ENCODE measurements around the gene FHAD1. TPM values are rescaled to one million over a fixed set of nuclear protein-coding genes. Genes with fewer than 3 reads are reported as not detected.
A peak's percentile ranks its signal among the peaks of the same experiment; 100 is the strongest.

Gene FHAD1
- total RNA-seq, 1 donor from 2014 or later = not detected

DNA sequence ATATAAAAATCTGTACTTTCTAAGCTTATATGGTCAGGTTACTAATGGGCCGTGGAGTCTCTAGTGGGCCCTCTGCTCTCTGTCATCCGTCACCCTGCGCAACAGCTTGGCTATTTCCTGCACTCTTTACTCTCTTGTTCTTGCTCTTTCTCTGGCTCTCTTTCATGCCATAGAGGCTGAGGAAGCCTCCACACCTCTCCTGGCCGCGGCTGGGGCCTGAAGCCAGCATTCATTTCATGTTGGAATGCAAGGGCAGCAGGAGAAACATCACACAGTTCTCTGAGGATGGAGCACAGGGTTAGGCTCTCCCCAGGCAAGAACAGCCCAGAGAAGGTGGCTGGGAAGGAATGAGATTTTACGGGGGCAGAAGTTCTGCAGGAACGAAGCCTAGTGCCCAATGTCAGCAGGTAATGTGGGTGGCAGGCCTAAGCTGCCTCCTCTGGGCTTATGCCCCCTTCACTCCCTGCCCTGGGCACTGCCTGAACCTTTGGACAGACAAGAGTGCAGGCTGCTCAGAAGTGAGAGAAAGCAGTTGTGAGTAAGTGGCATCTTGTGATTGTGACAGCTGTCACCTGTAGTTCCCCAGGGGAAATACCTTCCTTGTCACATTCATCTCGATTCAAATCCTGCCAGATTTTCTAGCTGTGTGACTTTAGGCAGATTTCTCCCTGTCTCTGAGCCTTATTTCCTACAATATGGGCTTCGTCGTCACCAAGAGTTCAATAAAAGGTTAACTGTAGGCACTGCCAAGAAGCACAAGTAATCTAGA is 3.6 kb upstream of the FHAD1 start:
- intact Hi-C loops (cut with DNase I) = no loop called here
- DNase-seq = no peak
- ATAC-seq (ENCODE audit: poor library complexity) = no peak

DNA sequence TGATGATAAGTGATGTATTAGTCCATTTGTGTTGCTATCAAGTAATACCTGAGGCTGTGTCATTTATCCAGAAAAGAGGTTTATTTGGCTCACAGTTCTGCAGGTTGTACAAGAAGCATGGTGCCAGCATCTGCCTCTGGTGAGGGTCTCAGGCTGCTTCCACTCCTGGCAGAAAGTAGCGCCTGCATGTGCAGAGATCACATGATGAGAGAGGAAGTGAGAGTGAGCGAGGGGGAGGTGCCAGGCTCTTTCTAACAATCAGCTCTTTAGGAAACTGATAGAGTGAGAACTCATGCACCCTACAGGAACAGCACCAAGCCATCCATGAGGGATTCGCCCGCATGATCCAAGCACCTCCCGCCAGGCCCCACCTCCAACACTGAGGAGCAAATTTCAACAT is 2.2 kb upstream of the FHAD1 start:
- intact Hi-C loops (cut with DNase I) = no loop called here
- DNase-seq (no peak), ATAC-seq (ENCODE audit: poor library complexity) (no peak)

DNA sequence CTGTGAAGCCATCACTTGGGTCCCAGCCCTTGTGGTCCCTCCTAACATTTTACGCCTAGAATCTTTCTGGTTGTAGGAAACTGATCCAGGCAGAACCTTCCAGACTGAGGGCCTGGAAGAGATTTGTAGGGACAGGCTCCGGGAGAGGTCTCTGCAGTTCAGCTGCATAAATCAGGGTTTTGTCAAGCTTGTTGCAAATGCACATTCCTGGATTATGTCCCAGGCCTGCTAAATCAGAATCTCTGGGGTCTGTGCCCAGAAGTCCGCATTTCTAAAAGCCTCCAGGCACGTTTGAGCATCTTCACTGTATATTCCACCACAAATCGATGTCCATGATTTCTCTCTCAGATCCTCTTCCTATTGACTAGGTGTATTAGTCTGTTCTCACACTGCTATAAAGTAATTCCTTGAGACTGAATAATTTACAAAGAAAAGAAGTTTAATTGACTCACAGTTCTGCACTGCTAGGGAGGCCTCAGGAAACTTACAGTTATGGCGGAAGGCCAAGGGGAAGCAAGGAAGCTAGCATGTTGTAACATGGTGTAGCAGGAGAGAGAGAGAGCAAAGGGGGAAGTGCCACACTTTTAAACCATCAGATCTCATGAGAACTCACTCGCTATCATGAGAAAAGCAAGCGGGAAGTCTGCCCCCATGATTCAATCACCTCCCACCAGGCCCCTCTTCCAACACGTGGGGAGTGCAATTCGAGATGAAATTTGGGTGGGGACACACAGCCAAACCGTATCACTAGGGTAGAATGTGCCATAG is 1.2 kb upstream of the FHAD1 start:
- DNase-seq (no peak), ATAC-seq (ENCODE audit: poor library complexity) (peak; percentile 71)
- intact Hi-C loops (cut with DNase I) = no loop called here

DNA sequence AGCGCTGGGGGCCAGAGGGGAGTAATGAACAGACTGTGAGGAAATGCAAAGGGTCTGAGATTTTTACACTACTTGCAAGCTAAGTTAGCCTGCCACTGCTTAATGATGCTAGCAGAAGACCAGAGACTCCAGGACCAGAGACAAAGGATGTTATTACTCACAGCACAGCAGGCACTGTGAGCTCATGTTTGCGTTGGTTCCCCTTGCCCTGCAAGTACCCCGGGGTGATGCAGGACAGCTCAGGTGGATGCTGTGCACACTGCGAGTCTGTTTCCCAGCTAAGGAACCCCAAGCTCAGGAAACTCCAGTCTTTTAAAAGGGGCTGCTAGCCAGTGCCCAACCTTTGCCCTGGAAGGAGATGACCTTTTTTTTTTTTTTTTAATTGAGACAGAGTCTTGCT is 1.2 kb downstream of the FHAD1 start:
- ATAC-seq (ENCODE audit: poor library complexity) = no peak
- no peak for DNase-seq
- intact Hi-C loops (cut with DNase I) = no loop called here

DNA sequence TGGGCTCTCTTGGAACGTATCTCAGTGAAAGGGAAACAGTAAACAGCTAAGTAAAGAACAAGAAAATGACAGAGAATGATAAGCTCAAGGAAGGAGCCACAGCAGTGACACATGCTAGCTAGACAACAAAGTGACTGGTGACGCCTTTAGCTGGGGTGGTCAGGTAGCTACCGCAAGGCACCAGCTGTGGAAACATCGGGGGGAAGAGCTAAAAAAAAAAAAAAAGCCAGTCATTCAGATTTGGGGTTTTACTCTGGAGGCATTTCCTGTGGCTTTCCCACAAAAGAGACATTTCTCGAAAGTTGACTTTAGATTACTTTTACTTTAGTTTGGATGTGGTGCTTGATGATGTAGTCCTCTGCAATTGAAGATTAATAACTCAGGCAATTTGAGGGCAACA is 2.1 kb downstream of the FHAD1 start:
- DNase-seq (no peak), ATAC-seq (ENCODE audit: poor library complexity) (no peak)
- intact Hi-C loops (cut with DNase I) = no loop called here

DNA sequence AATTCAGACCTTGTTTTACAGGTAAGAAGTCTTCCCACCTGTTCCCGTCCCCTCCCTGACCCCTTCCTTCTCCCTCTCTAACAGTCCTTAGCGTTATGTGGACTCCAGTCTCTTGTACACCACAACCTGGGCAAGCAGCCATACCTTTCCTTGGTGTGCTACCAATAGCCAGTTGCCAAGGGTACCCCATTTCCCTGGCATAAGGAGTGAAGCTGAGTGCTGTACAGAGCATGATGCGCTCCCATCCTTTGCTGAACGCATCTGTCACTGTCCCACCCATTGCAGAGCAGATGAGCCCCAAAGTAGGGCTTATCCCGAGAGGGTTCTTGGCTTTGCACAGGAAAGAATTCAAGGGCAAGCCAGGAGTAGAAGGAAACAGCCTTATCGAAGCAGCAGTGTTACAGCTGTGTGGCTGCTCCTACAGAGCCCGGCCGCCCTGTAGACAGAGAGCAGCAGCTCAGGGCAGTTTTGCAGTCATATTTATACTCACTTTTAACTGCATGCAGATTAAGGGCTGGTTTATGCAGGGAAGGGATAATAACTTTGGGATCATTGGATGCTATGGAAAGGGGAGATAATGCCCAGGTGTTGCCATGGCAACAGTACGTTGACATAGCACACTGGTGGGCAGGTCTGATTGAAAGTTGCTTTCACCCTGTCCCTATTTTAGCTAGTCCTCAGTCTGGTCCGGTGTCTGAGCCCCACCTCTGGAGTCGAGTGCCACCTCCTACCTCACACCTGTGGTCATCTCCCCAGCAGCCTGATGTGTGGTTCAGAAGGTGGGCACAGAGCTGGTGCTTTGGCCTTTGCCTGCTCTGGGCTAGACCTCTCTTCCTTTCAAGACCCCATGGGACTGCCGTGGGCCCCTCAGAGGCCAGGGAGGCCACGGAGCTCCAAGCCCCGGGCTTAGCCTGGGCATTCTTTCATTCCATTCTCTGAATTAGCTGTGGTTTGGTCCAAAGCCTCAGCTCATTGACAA is 5.1 kb downstream of the FHAD1 start:
- DNase-seq (no peak), ATAC-seq (ENCODE audit: poor library complexity) (no peak)
- intact Hi-C loops (cut with DNase I) = no loop called here

DNA sequence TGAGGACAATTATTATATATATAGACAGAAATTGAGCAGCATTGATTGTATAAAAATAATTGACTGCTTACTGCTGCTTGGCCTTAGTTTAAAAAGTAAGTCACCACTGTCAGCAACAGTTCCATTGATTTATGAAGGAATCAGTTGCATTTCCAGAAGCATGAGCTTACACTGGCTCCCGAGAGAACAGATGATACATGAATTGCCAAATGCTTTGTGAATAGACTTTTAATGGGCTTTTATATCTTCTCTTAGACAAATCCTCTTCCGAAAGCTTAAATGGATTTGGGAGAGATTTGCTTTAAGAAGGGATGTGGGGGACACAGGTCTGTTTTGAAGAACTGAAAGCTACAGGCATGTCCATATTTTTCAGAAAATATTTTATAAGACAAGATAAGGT is 7.5 kb downstream of the FHAD1 start:
- ATAC-seq (ENCODE audit: poor library complexity) (no peak), DNase-seq (no peak)
- intact Hi-C loops (cut with DNase I) = no loop called here

DNA sequence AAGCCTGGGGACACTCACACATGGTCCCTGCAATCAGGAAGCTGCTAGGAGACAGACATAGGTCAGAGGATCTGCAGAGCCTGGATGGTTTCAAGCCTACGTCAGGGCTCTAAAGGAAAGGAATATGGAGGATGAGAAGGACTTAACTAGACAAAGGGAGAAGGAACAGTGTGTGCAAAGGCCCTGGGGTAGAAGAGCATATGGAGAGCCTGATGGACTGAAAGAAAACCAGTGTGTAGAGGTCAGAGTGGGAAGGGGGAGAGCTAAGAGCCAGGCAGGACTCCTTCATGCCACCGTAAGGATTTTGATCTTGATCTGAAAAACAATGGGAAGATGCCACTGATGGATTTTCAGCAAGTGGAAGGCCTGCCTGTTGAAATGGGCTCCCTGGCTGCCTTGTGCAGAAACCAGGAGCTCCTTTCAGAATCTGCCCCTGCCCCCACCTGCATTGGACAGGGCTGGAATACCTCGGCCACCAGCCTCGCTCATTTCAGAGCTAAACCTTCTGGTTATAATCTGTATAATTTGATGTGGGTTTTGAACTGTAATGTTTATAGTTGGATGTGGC is 8.6 kb downstream of the FHAD1 start:
- no peak for DNase-seq
- intact Hi-C loops (cut with DNase I) = no loop called here

DNA sequence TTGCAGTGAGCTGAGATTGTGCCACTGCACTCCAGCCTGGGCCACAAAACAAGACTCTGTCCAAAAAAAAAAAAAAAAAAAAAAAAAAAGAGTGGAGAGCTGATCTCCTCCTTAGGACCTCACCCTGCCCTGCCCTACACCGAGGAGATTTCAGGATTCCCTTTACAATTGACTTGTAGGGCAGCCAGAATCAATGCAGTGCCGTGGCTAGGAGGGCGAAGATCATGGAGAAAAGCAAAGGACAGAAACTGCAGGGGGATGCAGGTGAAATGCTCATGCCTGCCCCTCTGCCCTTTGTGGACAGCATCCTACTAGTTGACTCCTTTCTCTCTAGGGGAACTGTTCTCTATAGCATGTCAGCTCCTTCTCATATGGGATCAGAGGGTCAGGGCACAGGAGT is 9.6 kb downstream of the FHAD1 start:
- DNase-seq (no peak), ATAC-seq (ENCODE audit: poor library complexity) (no peak)
- intact Hi-C loops (cut with DNase I) = no loop called here

More for the DNA sequence above, 8.6 kb downstream of the FHAD1 start:
- ATAC-seq (ENCODE audit: poor library complexity) = no peak

DNA sequence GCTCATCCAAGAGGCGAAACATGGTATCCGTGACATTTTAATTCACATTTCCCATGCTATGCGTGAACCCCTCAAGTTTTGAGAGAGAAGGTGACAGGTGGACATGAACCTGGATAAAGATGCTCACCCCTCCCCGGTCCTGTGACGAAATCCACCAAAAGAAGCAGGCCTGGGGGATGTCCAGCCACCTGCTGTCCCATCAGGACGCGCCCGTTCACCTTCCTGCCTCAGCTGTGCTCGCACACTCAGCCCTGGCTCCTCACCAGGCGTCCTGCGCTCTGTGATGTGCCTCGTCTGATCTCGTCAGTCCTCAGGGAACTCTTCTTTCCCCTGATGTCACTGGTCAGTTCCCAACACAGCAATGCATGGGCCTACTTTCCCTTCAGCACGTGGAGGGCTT is 10.3 kb downstream of the FHAD1 start:
- intact Hi-C loops (cut with DNase I) = no loop called here
- no peak for ATAC-seq (ENCODE audit: poor library complexity)
- no peak for DNase-seq

DNA sequence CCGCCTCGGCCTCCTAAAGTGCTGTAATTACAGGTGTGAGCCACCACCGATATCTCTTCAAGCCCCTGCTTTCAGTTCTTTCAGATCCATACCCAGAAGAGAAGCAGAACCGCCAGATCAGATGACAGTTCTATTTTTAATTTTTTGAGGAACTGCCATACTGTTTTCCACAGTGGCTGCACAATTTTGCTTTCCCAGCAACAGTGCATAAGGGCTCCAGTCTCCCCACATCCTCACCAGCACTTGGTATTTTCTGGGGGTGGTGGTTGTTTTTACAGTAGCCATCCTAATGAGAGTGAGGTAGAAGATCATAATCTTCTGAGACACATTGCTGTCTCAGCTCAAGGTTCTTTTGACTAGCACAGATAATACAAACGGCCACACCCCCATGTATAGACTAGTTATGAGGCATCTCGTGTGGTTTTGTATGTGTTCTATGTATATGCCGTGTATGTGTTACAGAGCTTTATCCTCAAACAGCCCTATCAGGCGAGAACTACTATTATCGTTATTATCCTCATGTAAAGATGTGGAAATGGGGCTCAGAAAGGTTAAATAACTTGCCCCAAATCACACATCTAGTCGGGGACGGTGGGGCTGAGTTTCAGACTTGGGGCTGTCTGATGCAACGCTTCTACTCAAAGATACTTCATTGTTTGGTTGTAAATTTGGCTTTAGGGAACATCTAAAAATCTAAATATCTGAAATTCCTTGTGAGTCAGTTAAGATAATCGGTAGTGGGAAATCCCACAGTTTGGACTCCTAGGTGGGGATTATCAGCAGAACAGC is 12.0 kb downstream of the FHAD1 start:
- DNase-seq (no peak), ATAC-seq (ENCODE audit: poor library complexity) (peak; percentile 56)
- intact Hi-C loops (cut with DNase I) = no loop called here

DNA sequence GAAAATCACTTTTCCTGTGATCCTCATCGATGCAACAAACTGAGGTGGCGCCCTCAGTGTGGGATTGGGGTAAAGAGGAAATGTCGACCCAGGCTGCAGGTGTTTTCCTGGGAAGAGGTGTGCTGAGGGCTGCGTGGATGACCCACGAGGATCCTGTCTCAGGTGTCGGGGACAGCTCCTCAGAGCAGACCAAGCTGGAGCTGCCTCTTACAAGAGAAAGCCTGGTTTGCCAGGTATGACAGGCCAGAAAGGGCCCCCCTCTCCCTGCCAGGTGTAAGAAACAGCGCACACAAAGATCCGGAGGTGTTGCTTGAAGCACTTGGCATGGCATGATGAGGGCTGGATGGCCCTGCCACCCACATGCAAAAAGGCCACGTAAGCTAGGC is 12.6 kb downstream of the FHAD1 start:
- DNase-seq (no peak), ATAC-seq (ENCODE audit: poor library complexity) (no peak)
- intact Hi-C loops (cut with DNase I) = no loop called here

DNA sequence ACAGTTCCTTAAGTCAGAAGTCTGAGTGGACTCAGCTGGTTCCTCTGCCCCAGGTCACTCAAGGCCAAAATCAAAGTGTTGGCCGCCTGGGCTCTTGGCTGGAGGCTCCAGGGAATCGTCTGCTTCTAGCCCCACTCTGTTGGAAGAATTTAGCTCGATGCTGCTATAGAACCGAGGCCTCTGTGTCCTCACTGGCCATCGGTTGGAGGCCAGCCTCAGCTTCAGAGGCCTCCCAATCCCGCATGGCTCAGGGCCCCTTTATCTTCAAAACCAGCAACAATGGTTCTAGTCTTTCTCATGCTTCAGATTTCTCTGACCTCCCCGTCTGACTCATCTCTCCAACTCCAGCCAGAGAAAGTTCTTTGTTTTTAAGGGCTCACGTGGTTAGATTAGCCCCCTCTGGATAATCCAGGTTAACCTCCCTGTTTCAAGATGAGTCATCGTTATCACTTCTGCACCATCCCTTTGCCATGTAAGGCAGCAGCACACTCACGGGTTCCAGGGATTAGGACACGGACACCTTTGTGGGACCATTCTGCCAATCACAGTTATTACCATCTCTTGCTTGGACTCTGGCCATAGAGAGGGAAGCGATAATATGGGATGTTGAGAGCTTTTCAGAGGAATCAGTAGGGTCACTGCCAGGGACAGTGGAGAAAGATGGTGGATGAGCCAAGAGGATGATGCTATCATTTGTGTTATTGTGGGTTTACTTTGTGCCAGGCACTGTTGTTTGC is 13.6 kb downstream of the FHAD1 start:
- intact Hi-C loops (cut with DNase I) = no loop called here
- DNase-seq = no peak
- peak; percentile 37 for ATAC-seq (ENCODE audit: poor library complexity)

DNA sequence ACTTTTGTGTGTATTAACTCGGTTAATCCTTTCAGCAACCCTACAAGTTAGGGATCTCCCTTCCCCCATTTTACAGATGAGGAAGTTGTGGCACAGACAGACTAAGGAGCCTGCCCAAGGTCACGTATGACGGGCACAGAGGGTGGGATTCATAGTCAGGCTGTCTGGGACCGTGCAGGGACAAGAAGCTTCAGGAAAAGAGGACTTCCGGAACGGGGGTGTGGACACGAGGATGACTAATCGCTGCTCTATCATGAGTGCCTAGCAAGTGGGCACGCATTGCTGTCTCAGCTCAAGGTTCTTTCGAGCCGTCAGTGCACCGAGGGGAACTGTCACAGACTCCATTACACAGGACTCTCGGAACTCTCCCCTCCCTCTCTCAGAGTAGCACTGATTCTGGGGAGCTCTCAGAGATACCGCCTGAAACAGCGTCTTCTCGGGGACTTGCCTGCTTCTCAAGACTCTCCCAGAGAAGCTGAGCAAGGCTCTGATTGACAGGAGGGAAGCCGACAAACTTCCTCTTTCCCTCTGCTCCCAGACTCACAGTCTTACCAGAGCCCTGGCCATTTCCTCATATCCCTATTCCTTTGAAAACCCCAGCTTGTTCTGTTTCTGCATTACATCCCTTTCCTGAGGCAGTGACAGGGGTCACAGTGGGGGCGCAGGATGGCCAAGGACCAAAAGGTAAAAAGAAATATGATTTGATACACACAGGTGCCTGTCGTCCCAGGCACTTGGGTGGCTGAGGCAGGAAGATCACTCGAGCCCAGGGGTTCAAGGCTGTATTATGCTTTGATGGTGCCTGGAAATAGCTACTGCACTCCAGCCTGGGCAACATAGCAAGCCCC is 14.4 kb downstream of the FHAD1 start:
- peak; percentile 74 for ATAC-seq (ENCODE audit: poor library complexity)
- intact Hi-C loops (cut with DNase I) = no loop called here
- DNase-seq = peak; percentile 57

DNA sequence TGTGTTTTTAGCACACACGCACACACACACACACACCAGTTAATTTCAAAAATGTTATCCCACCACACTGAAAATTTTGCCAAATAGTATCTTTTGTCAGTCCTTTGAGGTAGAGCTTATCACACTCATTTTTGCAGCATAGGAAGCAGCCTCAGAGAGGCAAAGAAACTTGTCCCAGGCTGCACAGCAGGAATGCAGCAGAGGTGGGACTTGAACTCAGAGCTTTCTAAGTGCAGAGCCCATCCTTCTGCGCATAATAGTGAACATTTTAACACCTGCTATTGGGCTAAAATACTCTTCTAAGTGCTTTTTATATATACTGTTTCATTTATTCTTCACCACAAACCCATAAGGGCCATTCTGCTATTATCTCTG is 15.0 kb downstream of the FHAD1 start:
- intact Hi-C loops (cut with DNase I) = no loop called here
- ATAC-seq (ENCODE audit: poor library complexity) (no peak), DNase-seq (no peak)

DNA sequence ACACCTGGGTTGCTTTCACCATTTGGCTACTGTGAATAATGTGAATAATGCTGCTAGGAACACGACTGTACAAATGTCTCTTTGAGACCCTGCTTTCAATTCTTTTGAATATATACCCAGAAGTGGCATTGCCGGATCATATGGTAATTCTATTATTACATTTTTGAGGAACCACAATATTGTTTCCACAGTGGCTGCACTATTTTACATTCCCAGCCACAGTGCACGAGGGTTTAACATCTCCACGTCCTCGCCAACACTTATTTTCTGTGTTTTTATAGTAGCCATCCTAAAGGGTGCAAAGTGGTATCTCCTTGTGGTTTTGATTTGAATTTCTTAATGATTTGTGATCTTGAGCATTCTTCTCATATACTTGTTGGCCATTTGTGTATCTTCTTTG is 15.7 kb downstream of the FHAD1 start:
- DNase-seq (no peak), ATAC-seq (ENCODE audit: poor library complexity) (no peak)
- intact Hi-C loops (cut with DNase I) = no loop called here

DNA sequence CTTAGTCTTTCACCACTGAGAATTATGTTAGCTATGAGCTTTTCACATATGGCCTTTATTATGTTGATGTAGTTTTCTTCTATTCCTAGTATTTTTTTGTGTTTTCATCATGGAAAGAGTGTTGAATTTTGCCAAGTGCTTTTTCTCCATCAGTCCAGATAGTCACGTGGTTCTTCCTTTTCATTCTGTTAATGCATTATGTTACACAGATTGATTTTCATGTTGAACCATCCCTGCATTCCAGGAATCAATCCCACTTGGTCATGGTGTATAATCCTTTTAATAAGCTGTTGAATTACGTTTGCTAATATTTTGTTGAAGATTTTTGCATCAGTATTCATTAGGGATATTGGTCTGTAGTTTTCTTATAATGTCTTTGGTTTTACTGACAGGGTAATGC is 17.7 kb downstream of the FHAD1 start:
- ATAC-seq (ENCODE audit: poor library complexity) (no peak), DNase-seq (no peak)
- intact Hi-C loops (cut with DNase I) = no loop called here
